ENCODE data around the gene HMMR. TPM values are rescaled to one million over a fixed set of nuclear protein-coding genes. Genes with fewer than 3 reads are reported as not detected.
A peak's percentile ranks its signal among the peaks of the same experiment; 100 is the strongest.

The HMMR gene
- total and polyA plus RNA-seq, 2 donors from 2014 or later: 0.58 to 0.91 TPM

DNA sequence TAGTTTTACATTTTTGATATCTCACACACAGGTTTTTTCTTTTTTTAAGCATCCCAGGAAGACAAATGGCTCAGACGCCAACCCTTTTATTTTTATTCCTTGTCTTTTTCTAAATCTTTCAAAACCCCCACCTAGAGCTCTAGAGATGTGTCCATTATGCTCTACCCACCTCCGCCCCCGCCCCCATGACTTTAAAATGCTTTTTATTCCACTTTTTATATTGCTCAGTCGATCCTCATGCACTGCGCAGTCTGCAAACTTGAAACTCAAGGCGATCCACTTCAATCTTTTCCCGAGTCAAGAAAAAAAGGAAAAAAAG, 44.6 kb downstream of the HMMR start:
- DNase-seq (no peak), FAIRE-seq (no peak)
- Histone ChIP-seq H3K9me3 (ENCODE audit: control insufficient read depth in 2 of 3, insufficient read depth in 1 of 3, low read length in 3 of 3) (no peaks in the 10 kb centered on the region), H3K4me3 (ENCODE audit: low read length in 3 of 3) (peak overlapping the region; percentile 82 to 97 (median 84)), H3K4me1 (ENCODE audit: control insufficient read depth in 2 of 3, insufficient read depth in 2 of 3, low read depth in 1 of 3, low read length in 3 of 3) (peaks cover 5 to 22% (median 8%) of the 10 kb centered on the region in 3 donors), H3K9ac (ENCODE audit: low read length in 3 of 3) (peak overlapping the region; percentile 66 to 87 (median 83)), H3K27ac (ENCODE audit: low read depth in 2 of 2, low read length in 2 of 2) (peak overlapping the region; percentile 94 to 98), H3K27me3 (ENCODE audit: control insufficient read depth, insufficient read depth, low read length) (no peaks in the 10 kb centered on the region), H3K36me3 (ENCODE audit: control insufficient read depth in 2 of 3, insufficient read depth in 3 of 3, low read length in 3 of 3) (peaks cover 0 to 5% (median 0%) of the 10 kb centered on the region in 3 donors)
- intact Hi-C loops (cut with DNase I): no loop called here
- TF ChIP-seq CTCF (IDR thresholded peaks at IDR 0.05; ENCODE audit: borderline replicate concordance, extremely low read depth, insufficient read depth): no peak

DNA sequence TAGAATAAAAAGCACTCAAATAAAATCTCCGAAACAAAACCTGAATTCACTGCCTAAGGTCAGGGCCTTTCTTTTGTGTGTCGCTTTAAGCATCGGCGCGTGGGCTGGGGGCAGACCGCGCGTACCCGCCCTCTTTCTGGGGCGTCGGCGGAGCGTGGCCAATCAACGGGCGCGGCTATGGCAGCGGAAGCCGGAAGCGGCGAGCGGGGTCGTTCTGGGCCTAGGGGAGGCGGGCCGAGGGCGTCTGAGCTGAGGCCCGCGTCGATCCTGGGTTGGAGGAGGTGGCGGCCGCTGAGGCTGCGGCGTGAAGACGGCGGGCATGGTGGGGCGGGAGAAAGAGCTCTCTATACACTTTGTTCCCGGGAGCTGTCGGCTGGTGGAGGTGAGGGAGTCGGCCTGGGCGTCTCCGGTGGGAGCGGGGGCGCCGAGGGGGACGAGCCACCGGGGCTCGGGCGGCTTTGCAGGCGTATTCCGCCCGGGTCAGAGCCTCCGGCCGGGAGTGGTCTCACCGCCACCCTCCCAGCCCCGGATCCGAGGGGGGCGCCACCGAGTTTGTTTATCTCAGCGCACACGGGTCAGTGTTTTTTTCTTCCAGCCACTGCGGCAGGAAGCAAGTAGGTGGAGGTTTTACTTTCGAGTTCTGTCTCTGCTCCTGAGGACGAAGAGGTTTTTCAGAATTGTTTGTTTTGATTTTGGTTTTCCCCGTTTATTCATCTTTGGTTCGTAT, 45.1 kb downstream of the HMMR start, which contains the start of gene MAT2B:
Gene MAT2B, plus strand, starts transcription at position 252 of the 727 bp plus-strand sequence. Its CDS starts 68 bp downstream, at position 320.
- Histone ChIP-seq H3K9ac (ENCODE audit: low read length in 3 of 3) (peak within 1 kb of the TSS; percentile 91 to 99 (median 98)), H3K4me1 (ENCODE audit: control insufficient read depth in 2 of 3, insufficient read depth in 2 of 3, low read depth in 1 of 3, low read length in 3 of 3) (peaks cover 5 to 22% (median 8%) of the 10 kb centered on the region in 3 donors), H3K27ac (ENCODE audit: low read depth in 2 of 2, low read length in 2 of 2) (peak within 1 kb of the TSS; percentile 94 to 98), H3K27me3 (ENCODE audit: control insufficient read depth, insufficient read depth, low read length) (no peaks in the 10 kb centered on the region), H3K9me3 (ENCODE audit: control insufficient read depth in 2 of 3, insufficient read depth in 1 of 3, low read length in 3 of 3) (no peaks in the 10 kb centered on the region), H3K4me3 (ENCODE audit: low read length in 3 of 3) (peak within 1 kb of the TSS; percentile 97 to 99 (median 99)), H3K36me3 (ENCODE audit: control insufficient read depth in 2 of 3, insufficient read depth in 3 of 3, low read length in 3 of 3) (peaks cover 0 to 5% (median 0%) of the 10 kb centered on the region in 3 donors)
- intact Hi-C loops (cut with DNase I): no loop called here
- TF ChIP-seq CTCF (IDR thresholded peaks at IDR 0.05; ENCODE audit: borderline replicate concordance, extremely low read depth, insufficient read depth): peak; percentile 42
- DNase-seq (peak; percentile 97 to 99 (median 98)), FAIRE-seq (peak; percentile 6)

DNA sequence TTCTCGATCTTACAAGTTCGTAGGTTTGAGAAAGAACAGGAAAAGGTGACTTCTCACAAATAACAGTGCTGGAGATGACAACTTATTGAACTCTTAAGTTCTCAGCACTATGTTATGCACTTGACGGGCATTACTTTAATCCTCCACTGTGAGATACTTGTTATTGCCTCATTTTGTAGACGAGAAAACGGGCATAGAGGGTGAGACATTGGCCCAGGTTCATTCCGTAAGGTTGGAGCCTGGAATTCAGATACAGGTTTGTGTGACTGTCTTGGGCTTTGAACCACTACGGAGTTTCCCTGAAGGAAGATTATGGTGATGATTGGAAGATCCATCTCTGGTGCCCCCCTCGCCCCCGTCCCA, 45.6 kb downstream of the HMMR start:
- H3K27ac ChIP-seq (ENCODE audit: low read depth in 2 of 2, low read length in 2 of 2): peak overlapping the region; percentile 94 to 98
- no peak for TF ChIP-seq CTCF (IDR thresholded peaks at IDR 0.05; ENCODE audit: borderline replicate concordance, extremely low read depth, insufficient read depth)
- DNase-seq (no peak), FAIRE-seq (no peak)
- H3K4me3 ChIP-seq (ENCODE audit: low read length in 3 of 3): peak overlapping the region; percentile 97 to 99 (median 99)
- H3K36me3 ChIP-seq (ENCODE audit: control insufficient read depth in 2 of 3, insufficient read depth in 3 of 3, low read length in 3 of 3): peaks cover 0 to 5% (median 0%) of the 10 kb centered on the region in 3 donors
- H3K27me3 ChIP-seq (ENCODE audit: control insufficient read depth, insufficient read depth, low read length): no peaks in the 10 kb centered on the region
- intact Hi-C loops (cut with DNase I): no loop called here
- H3K9me3 ChIP-seq (ENCODE audit: control insufficient read depth in 2 of 3, insufficient read depth in 1 of 3, low read length in 3 of 3): no peaks in the 10 kb centered on the region
- H3K4me1 ChIP-seq (ENCODE audit: control insufficient read depth in 2 of 3, insufficient read depth in 2 of 3, low read depth in 1 of 3, low read length in 3 of 3): peaks cover 5 to 22% (median 8%) of the 10 kb centered on the region in 3 donors
- H3K9ac ChIP-seq (ENCODE audit: low read length in 3 of 3): peak overlapping the region; percentile 91 to 99 (median 98)

Measured in kidney (tissue), 14 donors.